Measurements from ENCODE around the gene IGSF10. TPM values are rescaled to one million over a fixed set of nuclear protein-coding genes. Genes with fewer than 3 reads are reported as not detected.

Gene IGSF10
- total RNA-seq, 1 donor, result 8.0 TPM

DNA sequence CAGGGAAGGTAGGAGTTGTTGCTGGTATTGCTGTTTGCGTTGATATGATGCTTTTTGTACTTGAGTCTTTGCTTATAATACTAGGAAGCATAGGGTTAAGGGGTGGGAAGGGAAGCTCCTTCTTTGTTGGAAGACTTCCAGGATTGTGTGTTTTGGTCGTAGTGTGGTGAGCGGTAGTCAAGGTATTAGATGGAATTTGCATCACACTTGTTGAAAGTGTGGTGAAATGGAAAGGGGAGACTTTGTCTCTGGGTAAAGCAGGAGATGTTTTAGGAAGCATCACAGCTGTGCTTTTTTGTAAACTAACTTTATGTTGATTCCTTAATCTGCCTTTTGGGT is 14.9 kb downstream of the IGSF10 start:
- TF ChIP-seq, protein P1, sequence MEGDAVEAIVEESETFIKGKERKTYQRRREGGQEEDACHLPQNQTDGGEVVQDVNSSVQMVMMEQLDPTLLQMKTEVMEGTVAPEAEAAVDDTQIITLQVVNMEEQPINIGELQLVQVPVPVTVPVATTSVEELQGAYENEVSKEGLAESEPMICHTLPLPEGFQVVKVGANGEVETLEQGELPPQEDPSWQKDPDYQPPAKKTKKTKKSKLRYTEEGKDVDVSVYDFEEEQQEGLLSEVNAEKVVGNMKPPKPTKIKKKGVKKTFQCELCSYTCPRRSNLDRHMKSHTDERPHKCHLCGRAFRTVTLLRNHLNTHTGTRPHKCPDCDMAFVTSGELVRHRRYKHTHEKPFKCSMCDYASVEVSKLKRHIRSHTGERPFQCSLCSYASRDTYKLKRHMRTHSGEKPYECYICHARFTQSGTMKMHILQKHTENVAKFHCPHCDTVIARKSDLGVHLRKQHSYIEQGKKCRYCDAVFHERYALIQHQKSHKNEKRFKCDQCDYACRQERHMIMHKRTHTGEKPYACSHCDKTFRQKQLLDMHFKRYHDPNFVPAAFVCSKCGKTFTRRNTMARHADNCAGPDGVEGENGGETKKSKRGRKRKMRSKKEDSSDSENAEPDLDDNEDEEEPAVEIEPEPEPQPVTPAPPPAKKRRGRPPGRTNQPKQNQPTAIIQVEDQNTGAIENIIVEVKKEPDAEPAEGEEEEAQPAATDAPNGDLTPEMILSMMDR (IDR thresholded peaks at IDR 0.05; ENCODE audit: insufficient read depth, low read length), result no peak
- no peak overlapping the region for H3K4me3 ChIP-seq (ENCODE audit: low read depth, low read length)
- DNase-seq (ENCODE audit: low read depth), result no peak

DNA sequence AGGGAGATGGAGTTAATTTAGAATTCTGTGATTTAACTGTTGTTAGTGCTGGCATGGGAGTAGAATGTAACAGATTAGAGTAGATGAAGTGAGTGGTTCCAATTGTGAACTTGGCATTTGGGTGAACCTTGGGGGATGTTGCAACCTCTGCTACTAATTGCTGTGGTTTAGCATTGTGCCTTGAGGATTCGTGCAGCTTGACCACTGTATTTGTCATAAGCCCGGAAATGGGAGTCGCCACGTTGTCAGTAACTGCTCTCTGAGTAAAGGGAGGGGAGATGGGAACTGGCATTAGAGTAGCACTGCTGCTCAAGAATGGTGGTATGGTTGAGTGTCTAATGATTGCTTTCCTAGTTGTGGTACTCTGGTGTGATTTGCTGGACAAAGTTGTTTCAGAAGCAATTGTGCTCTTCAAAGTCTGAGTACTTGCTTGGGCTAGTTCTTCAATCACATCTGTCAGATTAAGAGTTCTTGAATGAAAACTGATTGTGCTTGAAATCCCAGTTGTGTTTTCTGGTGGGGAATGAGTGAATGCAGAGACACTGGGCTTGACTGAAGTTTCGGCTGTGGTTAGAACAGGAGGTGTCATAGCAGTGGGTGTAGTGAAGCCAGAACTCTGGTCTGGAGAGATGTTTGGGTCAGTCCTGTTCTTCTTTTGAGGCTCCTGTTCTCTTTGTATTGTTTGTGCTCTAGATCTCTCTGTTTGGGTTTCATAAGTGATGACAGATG is 15.4 kb downstream of the IGSF10 start:
- DNase-seq (ENCODE audit: low read depth), result peak; percentile 97
- TF ChIP-seq, protein P1 (IDR thresholded peaks at IDR 0.05; ENCODE audit: insufficient read depth, low read length), result no peak
- no peak overlapping the region for H3K4me3 ChIP-seq (ENCODE audit: low read depth, low read length)

DNA sequence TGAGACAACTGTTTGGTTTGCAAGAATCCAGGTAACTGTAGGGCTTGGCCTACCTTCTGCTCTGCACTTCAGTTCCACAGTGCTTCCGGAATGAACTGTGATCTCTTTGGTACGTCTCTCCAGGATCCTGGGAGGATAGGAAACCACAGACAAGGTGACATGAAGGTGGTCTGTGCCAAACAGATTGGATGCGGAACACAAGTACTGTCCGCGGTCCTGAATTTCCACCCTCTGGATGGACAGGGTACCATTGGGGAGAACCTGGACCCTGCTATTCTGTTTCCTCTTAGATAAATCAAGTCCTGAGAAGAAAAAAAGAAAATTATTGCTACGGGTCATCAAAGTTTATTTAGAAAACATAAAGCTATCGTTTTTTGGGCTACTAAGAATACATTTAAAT is 17.3 kb downstream of the IGSF10 start:
- no peak overlapping the region for H3K4me3 ChIP-seq (ENCODE audit: low read depth, low read length)
- DNase-seq (ENCODE audit: low read depth), result no peak
- TF ChIP-seq, protein P1 (IDR thresholded peaks at IDR 0.05; ENCODE audit: insufficient read depth, low read length), result no peak

DNA sequence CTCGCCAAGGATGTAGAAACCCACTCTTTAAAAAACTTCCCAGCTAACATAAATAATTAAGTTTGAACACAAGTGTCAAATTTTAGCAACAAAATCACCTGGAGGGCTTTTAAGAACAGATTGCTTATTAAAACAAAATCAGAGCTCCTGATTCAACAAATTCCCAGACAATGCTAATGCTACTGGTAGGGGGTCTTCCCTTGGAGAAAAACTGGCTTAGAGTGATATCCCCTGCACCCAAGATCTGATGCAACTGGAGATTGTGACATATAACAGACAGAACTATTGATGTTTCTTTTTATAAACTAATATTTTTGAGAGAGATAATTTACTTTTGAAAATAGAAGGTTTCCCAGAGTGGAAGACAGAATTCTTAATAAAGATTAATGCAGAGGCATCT is 19.9 kb downstream of the IGSF10 start:
- DNase-seq (ENCODE audit: low read depth), result no peak
- H3K4me3 ChIP-seq (ENCODE audit: low read depth, low read length), result no peak overlapping the region
- TF ChIP-seq, protein P1 (IDR thresholded peaks at IDR 0.05; ENCODE audit: insufficient read depth, low read length), result no peak

DNA sequence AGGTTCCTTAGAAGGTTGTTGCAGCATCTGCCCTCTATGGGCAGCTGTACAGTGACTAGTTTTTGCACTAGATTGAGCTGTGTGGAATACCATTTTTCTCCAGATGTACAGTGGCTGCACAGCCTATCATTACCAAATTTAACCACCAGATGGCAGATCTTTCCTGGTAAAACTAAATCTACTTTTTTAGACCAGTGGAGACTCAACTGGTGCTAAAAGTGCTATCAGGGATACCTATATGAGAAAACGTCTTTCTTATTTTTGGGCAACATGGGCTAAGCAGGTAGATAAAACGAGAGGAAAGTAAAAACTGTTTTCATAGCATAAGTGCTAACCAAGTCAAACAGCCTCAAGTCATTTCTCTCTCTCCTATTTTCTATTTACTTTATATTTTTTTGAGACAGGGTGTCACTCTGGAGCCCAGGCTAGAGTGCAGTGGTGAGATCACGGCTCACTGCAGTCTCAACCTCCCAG is 21.2 kb downstream of the IGSF10 start:
- DNase-seq (ENCODE audit: low read depth), result peak; percentile 92
- H3K4me3 ChIP-seq (ENCODE audit: low read depth, low read length), result no peak overlapping the region
- TF ChIP-seq, protein P1 (IDR thresholded peaks at IDR 0.05; ENCODE audit: insufficient read depth, low read length), result peak; percentile 82

DNA sequence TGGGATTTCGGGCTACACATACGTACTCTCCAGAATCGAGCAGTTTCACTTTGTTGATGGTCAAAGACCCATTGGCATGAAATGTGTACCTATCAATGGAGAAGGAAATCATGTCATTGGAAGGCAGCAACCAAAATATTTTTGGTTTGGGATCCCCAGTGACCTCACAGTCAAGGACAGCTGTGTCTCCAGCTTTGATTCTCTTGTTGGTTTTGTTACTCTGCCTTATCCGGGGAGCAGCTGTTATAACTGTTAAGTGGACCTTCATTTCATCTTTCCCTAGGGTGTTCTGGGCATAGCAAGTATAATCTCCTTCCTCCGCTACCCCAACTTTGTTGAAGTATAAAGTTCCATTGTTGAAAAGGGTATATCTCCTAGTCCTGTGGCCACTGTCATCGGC is 23.0 kb downstream of the IGSF10 start:
- TF ChIP-seq, protein P1 (IDR thresholded peaks at IDR 0.05; ENCODE audit: insufficient read depth, low read length), result no peak
- no peak for DNase-seq (ENCODE audit: low read depth)
- H3K4me3 ChIP-seq (ENCODE audit: low read depth, low read length), result no peak overlapping the region

All from fibroblast of the aortic adventitia (primary cell).